H1 (cell line): ENCODE data around the gene EPB41L5. TPM values are rescaled to one million over a fixed set of nuclear protein-coding genes. Genes with fewer than 3 reads are reported as not detected.
A peak's percentile ranks its signal among the peaks of the same experiment; 100 is the strongest.

Experiments
- CTCF ChIA-PET: fragments of 300-600 bp; sonication (Branson Sonifier 250); formaldehyde crosslinking; loops from one replicate; lab custom pipeline; 2021; ENCODE audit not compliant: partially characterized antibody; lab: Charles Lee
- POLR2A ChIA-PET: fragments of 300-600 bp; sonication (Branson Sonifier 250); formaldehyde crosslinking; loops from one replicate; lab custom pipeline; 2021; ENCODE audit warnings: inconsistent platforms; ENCODE audit not compliant: partially characterized antibody; lab: Charles Lee
- DNase-seq, 2 experiments: peaks; one replicate each; pipeline versions ENCODE4 v3.0.0 to v3.0.0-alpha.2; 2010 to 2022; ENCODE audit warnings: low spot score in 2 of 2, low read depth in 1 of 2, mixed read lengths in 1 of 2
- FAIRE-seq: peaks from 2 replicates; lab custom pipeline; 2011; peaks lifted over from hg19 to GRCh38; lab: Jason Lieb, UNC
- H2AFZ ChIP-seq: 2 replicates; pipeline ENCODE4 v1.8.1; 2012; ENCODE audit warnings: low read length, inconsistent platforms
- H2AK5ac ChIP-seq: 2 replicates; pipeline ENCODE4 v1.6.1; 2013; ENCODE audit warnings: low read depth, low read length
- H2BK120ac ChIP-seq: replicated peaks from 2 replicates; pipeline ENCODE3; 2013; ENCODE audit warnings: low read depth, low read length, inconsistent platforms
- H2BK12ac ChIP-seq: 2 replicates; pipeline ENCODE4 v1.6.1; 2013; ENCODE audit warnings: low read depth, low read length
- H2BK15ac ChIP-seq: 2 replicates; pipeline ENCODE4 v1.6.1; 2013; ENCODE audit warnings: low read length
- H2BK20ac ChIP-seq: 2 replicates; pipeline ENCODE4 v1.6.1; 2013; ENCODE audit warnings: low read length
- H2BK5ac ChIP-seq: 2 replicates; pipeline ENCODE4 v1.6.1; 2013; ENCODE audit warnings: low read depth, low read length
- H3K14ac ChIP-seq: 2 replicates; pipeline ENCODE4 v1.6.1; 2013; ENCODE audit warnings: inconsistent platforms; ENCODE audit not compliant: insufficient read length
- H3K18ac ChIP-seq: 2 replicates; pipeline ENCODE4 v1.6.1; 2013; ENCODE audit warnings: low read length; ENCODE audit errors: extremely low read depth
- H3K23ac ChIP-seq: 2 replicates; pipeline ENCODE4 v1.6.1; 2013; ENCODE audit warnings: inconsistent platforms; ENCODE audit not compliant: insufficient read length
- H3K23me2 ChIP-seq: 2 replicates; pipeline ENCODE4 v1.6.1; 2013; ENCODE audit warnings: low read depth, low read length
- H3K27ac ChIP-seq: 2 replicates; pipeline ENCODE4 v1.6.1; 2011; ENCODE audit warnings: low read depth, low read length, inconsistent platforms
- H3K27me3 ChIP-seq, 4 experiments: replicated peaks in 1 of 4; 1 replicate in 1 of 4; 2 replicates in 3 of 4; pipeline versions ENCODE4 v1.6.1 to v1.8.1; 2011 to 2013; ENCODE audit warnings: low read length in 3 of 4, mild to moderate bottlenecking in 3 of 4, inconsistent platforms in 2 of 4, mixed read lengths in 2 of 4, moderate library complexity in 1 of 4; ENCODE audit not compliant: control insufficient read depth in 3 of 4, insufficient read depth in 3 of 4; ENCODE audit errors: extremely low read depth in 1 of 4
- H3K36me3 ChIP-seq, 4 experiments: 2 replicates each; pipeline versions ENCODE4 v1.6.1 to v1.8.1; 2011 to 2013; ENCODE audit warnings: mild to moderate bottlenecking in 4 of 4, low read length in 3 of 4, moderate library complexity in 2 of 4, control low read depth in 1 of 4, inconsistent platforms in 1 of 4; ENCODE audit not compliant: insufficient read depth in 4 of 4, control insufficient read depth in 2 of 4
- H3K4ac ChIP-seq: replicated peaks from 2 replicates; pipeline ENCODE3; 2013; ENCODE audit warnings: low read length, low read depth, mixed read lengths, inconsistent platforms; ENCODE audit not compliant: insufficient read length
- H3K4me1 ChIP-seq, 4 experiments: replicated peaks in 1 of 4; 1 replicate in 1 of 4; 2 replicates in 3 of 4; pipeline versions ENCODE4 v1.6.1 to v1.8.1; 2011 to 2013; ENCODE audit warnings: low read length in 3 of 4, inconsistent platforms in 2 of 4, mixed read lengths in 1 of 4; ENCODE audit not compliant: insufficient read depth in 4 of 4, control insufficient read depth in 3 of 4
- H3K4me2 ChIP-seq, 2 experiments: 2 replicates each; pipeline versions ENCODE4 v1.6.1 to v1.8.1; 2011 to 2013; ENCODE audit warnings: low read depth in 2 of 2, low read length in 2 of 2, control low read depth in 1 of 2, inconsistent platforms in 1 of 2, mild to moderate bottlenecking in 1 of 2; ENCODE audit not compliant: insufficient read depth in 1 of 2
- H3K4me3 ChIP-seq, 4 experiments: fragments of 200-600, 300-600 bp in 1 of 4; sonication (generic), shearing (Covaris generic), sonication (Bioruptor Twin) in 1 of 4; 2 replicates each; pipeline versions ENCODE4 v1.5.1 to v1.8.1; 2011 to 2016; ENCODE audit warnings: low read length in 4 of 4, low read depth in 3 of 4, control low read depth in 2 of 4, inconsistent platforms in 2 of 4, mild to moderate bottlenecking in 2 of 4, mixed read lengths in 1 of 4, moderate library complexity in 1 of 4; ENCODE audit not compliant: insufficient read depth in 2 of 4; ENCODE audit errors: extremely low read depth in 1 of 4
- H3K56ac ChIP-seq: replicated peaks from 2 replicates; pipeline ENCODE3; 2013; ENCODE audit warnings: low read depth, mild to moderate bottlenecking, mixed read lengths, low read length, inconsistent platforms; ENCODE audit not compliant: insufficient read length
- H3K79me1 ChIP-seq: 2 replicates; pipeline ENCODE4 v1.6.1; 2013; ENCODE audit warnings: low read depth, low read length, control low read depth
- H3K79me2 ChIP-seq, 2 experiments: 2 replicates each; pipeline versions ENCODE4 v1.6.1 to v1.8.1; 2012 to 2013; ENCODE audit warnings: low read length in 2 of 2, mild to moderate bottlenecking in 2 of 2, inconsistent platforms in 1 of 2; ENCODE audit not compliant: insufficient read depth in 2 of 2, control insufficient read depth in 1 of 2
- H3K9ac ChIP-seq, 4 experiments: replicated peaks in 1 of 4; 1 replicate in 1 of 4; 2 replicates in 3 of 4; pipeline versions ENCODE4 v1.6.1 to v1.8.1; 2011 to 2013; ENCODE audit warnings: low read depth in 3 of 4, low read length in 3 of 4, control low read depth in 2 of 4, mild to moderate bottlenecking in 2 of 4, moderate library complexity in 2 of 4, inconsistent platforms in 1 of 4; ENCODE audit errors: extremely low read depth in 1 of 4
- H3K9me3 ChIP-seq, 2 experiments: 2 replicates each; pipeline versions ENCODE4 v1.6.1 to v1.8.1; 2012 to 2013; ENCODE audit warnings: mild to moderate bottlenecking in 2 of 2, moderate library complexity in 2 of 2, control low read depth in 1 of 2, inconsistent platforms in 1 of 2, low read depth in 1 of 2, low read length in 1 of 2, mixed read lengths in 1 of 2; ENCODE audit not compliant: insufficient read depth in 2 of 2
- H4K20me1 ChIP-seq, 2 experiments: replicated peaks in 1 of 2; 2 replicates each; pipeline versions ENCODE3 to v1.8.1; 2011 to 2013; ENCODE audit warnings: inconsistent platforms in 2 of 2, low read length in 2 of 2, mild to moderate bottlenecking in 1 of 2; ENCODE audit not compliant: insufficient read depth in 2 of 2, control insufficient read depth in 1 of 2
- H4K5ac ChIP-seq: 2 replicates; pipeline ENCODE4 v1.6.1; 2013; ENCODE audit warnings: low read length, low read depth, mixed read lengths, inconsistent platforms; ENCODE audit not compliant: insufficient read length
- H4K8ac ChIP-seq: 2 replicates; pipeline ENCODE4 v1.8.0; 2013; ENCODE audit warnings: mild to moderate bottlenecking, moderate library complexity, low read length, inconsistent platforms; ENCODE audit not compliant: insufficient read depth; ENCODE audit errors: extremely low read depth
- H4K91ac ChIP-seq: replicated peaks from 2 replicates; pipeline ENCODE3; 2013; ENCODE audit warnings: low read length, mixed read lengths, inconsistent platforms; ENCODE audit not compliant: insufficient read length
- CEBPB ChIP-seq: IDR thresholded peaks from 2 replicates; pipeline ENCODE4 v1.6.1; 2012; ENCODE audit warnings: low read depth, low read length
- CHD1 ChIP-seq: IDR thresholded peaks from 2 replicates; pipeline ENCODE4 v1.6.1; 2012; ENCODE audit warnings: low read depth, low read length, improper control_type of control experiment
- CTCF ChIP-seq, 3 experiments: IDR thresholded peaks; 1 replicate in 2 of 3; 2 replicates in 1 of 3; pipeline versions ENCODE4 v1.5.1 to v1.6.1; 2011; ENCODE audit warnings: low read length in 3 of 3, mild to moderate bottlenecking in 3 of 3, inconsistent platforms in 2 of 3, low read depth in 1 of 3, moderate library complexity in 1 of 3; ENCODE audit not compliant: insufficient read depth in 1 of 3; ENCODE audit errors: control extremely low read depth in 1 of 3
- EGR1 ChIP-seq: IDR thresholded peaks from 2 replicates; pipeline ENCODE4 v1.6.1; 2011; ENCODE audit warnings: low read depth, low read length, borderline replicate concordance
- FOSL1 ChIP-seq: IDR thresholded peaks from 2 replicates; pipeline ENCODE4 v1.6.1; 2011; ENCODE audit warnings: mild to moderate bottlenecking, low read depth, low read length, moderate library complexity; ENCODE audit not compliant: insufficient read depth
- KDM1A ChIP-seq: fragments of 200-600, 300-600 bp; sonication (generic); IDR thresholded peaks from 2 replicates; pipeline ENCODE4 v1.7.1; 2016; ENCODE audit warnings: mild to moderate bottlenecking, low read length, borderline replicate concordance
- KDM5A ChIP-seq: fragments of 200-600 bp; IDR thresholded peaks from 2 replicates; pipeline ENCODE4 v1.7.1; 2012; ENCODE audit warnings: mild to moderate bottlenecking, low read length, inconsistent platforms, mixed read lengths
- RAD21 ChIP-seq, 2 experiments: IDR thresholded peaks in 1 of 2; conservative IDR thresholded peaks in 1 of 2; 2 replicates each; pipeline ENCODE4 v1.6.1; 2011; ENCODE audit warnings: low read depth in 2 of 2, low read length in 2 of 2, improper control_type of control experiment in 1 of 2, inconsistent platforms in 1 of 2, mild to moderate bottlenecking in 1 of 2, moderate library complexity in 1 of 2
- RBBP5 ChIP-seq: IDR thresholded peaks from 2 replicates; pipeline ENCODE4 v1.7.1; 2012; ENCODE audit warnings: low read depth, mild to moderate bottlenecking, inconsistent platforms, low read length, moderate library complexity, borderline replicate concordance
- SIX5 ChIP-seq: IDR thresholded peaks from 2 replicates; pipeline ENCODE4 v1.6.1; 2011; ENCODE audit warnings: mild to moderate bottlenecking, low read depth, low read length
- SP1 ChIP-seq: IDR thresholded peaks from 2 replicates; pipeline ENCODE4 v1.6.1; 2011; ENCODE audit warnings: low read depth, low read length
- TEAD4 ChIP-seq: IDR thresholded peaks from 2 replicates; pipeline ENCODE4 v1.6.1; 2012; ENCODE audit warnings: low read depth, low read length, inconsistent platforms, mixed read lengths
- WGBS, 2 experiments: shearing (Covaris generic) in 1 of 2; methylation state at CpG; one replicate each; pipeline versions ENCODE4 v1.1.6 to v1.1.7; 2013 to 2015; ENCODE audit warnings: low lambda C conversion rate in 2 of 2, mixed read lengths in 2 of 2, inconsistent platforms in 1 of 2, low coverage in 1 of 2, missing lambda C conversion rate in 1 of 2; ENCODE audit not compliant: insufficient replicate concordance in 2 of 2, insufficient coverage in 1 of 2, insufficient read length in 1 of 2; ENCODE audit errors: extremely low coverage in 1 of 2, missing lambda C conversion rate in 1 of 2; 5-methylcytosine and 5-hydroxymethylcytosine counted together
- polyA plus RNA-seq, 7 experiments: library from polyadenylated mRNA; depleted of rRNA in 3 of 7; stranded (reverse) in 5 of 7; unstranded in 2 of 7; fragments of >200 nt in 5 of 7; fragments of 200-250 nt in 2 of 7; gene quantifications; 1 replicate in 5 of 7; 2 replicates in 1 of 7; 4 replicates in 1 of 7; pipeline versions ENCODE4 v1.2.1 to v1.2.3, GENCODE V29; 2011 to 2013; ENCODE audit warnings: missing spikeins in 2 of 7, mixed read lengths in 2 of 7
- total RNA-seq: library from RNA; stranded (reverse); fragmentation: NEBNext Ultra II Directional; extraction: Animal tissue kit (Norgen Biotek cat#: 25700); gene quantifications from 2 replicates; pipeline ENCODE4 v1.2.1, GENCODE V29; 2021

Gene EPB41L5
- total and polyA plus RNA-seq, 2 of the 8 experiments (the other 6 are each of a cell fraction or from before 2014, with no cell fraction given): 13.5 to 32.3 TPM

- H3K27ac ChIP-seq: no peak overlapping the region
- no peak overlapping the region for H4K5ac ChIP-seq
- H2AFZ ChIP-seq: no peak overlapping the region
- peaks cover 5 to 6% of the 10 kb centered on the region in 2 experiments for H4K20me1 ChIP-seq
- H3K18ac ChIP-seq: no peak overlapping the region
- no peak overlapping the region for H2AK5ac ChIP-seq
- no peak overlapping the region; the same call in 1 of the 2 replicates for H4K8ac ChIP-seq
- peaks cover 0 to 4% (median 1%) of the 10 kb centered on the region in 4 experiments; a peak in 2 of 7 replicates for H3K4me1 ChIP-seq
- ChIA-PET CTCF (interaction anchor here (0.6 to 2.1 kb wide), 5 partner anchors 8 to 346 kb away, joined by 3 to 6 read pairs (median 3); no protein-coding TSS in a partner anchor), POLR2A (no interaction called here)
- no peak overlapping the region for H2BK15ac ChIP-seq
- H3K23me2 ChIP-seq: no peaks in the 10 kb centered on the region
- H2BK12ac ChIP-seq: no peak overlapping the region; the same call in 1 of the 2 replicates
- no peak overlapping the region for H3K14ac ChIP-seq
- FAIRE-seq (no peak), DNase-seq (no peak)
- H3K23ac ChIP-seq: no peak overlapping the region
- peaks cover 5 to 76% of the 10 kb centered on the region in 2 experiments for H3K79me2 ChIP-seq
- no peak overlapping the region for H3K4ac ChIP-seq
- no peak overlapping the region for H2BK5ac ChIP-seq
- H3K56ac ChIP-seq: no peak overlapping the region
- WGBS, 2 experiments: 90% methylated on average over 4 of the region's 4 CpGs; no CpG with 5 or more reads in 1 of the 2 experiments
- H3K36me3 ChIP-seq: no peaks in the 10 kb centered on the region; a peak in 3 of 8 replicates
- H3K79me1 ChIP-seq: 0 out of 2 replicates have a peak, but pooled peaks cover 2% of the 10 kb centered on the region
- H3K9ac ChIP-seq: no peak overlapping the region
- H3K27me3 ChIP-seq: no peaks in the 10 kb centered on the region
- H2BK20ac ChIP-seq: no peak overlapping the region
- H4K91ac ChIP-seq: no peak overlapping the region
- no peaks in the 10 kb centered on the region for H3K9me3 ChIP-seq
- H3K4me3 ChIP-seq: no peak overlapping the region
- no peak overlapping the region for H3K4me2 ChIP-seq
- H2BK120ac ChIP-seq: no peak overlapping the region
- TF ChIP-seq SIX5 (no peak), FOSL1 (no peak), RBBP5 (no peak), CTCF (IDR thresholded peaks at IDR 0.05; ENCODE audit: control extremely low read depth in 1 of 3, insufficient read depth in 1 of 3, low read depth in 1 of 3, low read length in 3 of 3) (no peak), KDM5A (no peak), CEBPB (peak; percentile 87), RAD21 (IDR thresholded peaks at IDR 0.05 in 1 of 2, conservative IDR thresholded peaks at IDR 0.05 in 1 of 2; ENCODE audit: low read depth in 2 of 2, low read length in 2 of 2) (no peak), EGR1 (no peak), TEAD4 (0 out of 2 replicates have a peak, but pooled peaks have one; percentile 47), KDM1A (no peak), SP1 (no peak), CHD1 (no peak)
These were observed 5.7 kb downstream of the EPB41L5 start for GRCh38 chr2:120018549-120018948.
